Measurements from ENCODE around the gene GET4.
"Not testable (repeated sequence)": the region's sequence is repeated elsewhere in the genome, so short reads cannot be mapped to it uniquely, and the experiment has no call there.

The GET4 gene

DNA sequence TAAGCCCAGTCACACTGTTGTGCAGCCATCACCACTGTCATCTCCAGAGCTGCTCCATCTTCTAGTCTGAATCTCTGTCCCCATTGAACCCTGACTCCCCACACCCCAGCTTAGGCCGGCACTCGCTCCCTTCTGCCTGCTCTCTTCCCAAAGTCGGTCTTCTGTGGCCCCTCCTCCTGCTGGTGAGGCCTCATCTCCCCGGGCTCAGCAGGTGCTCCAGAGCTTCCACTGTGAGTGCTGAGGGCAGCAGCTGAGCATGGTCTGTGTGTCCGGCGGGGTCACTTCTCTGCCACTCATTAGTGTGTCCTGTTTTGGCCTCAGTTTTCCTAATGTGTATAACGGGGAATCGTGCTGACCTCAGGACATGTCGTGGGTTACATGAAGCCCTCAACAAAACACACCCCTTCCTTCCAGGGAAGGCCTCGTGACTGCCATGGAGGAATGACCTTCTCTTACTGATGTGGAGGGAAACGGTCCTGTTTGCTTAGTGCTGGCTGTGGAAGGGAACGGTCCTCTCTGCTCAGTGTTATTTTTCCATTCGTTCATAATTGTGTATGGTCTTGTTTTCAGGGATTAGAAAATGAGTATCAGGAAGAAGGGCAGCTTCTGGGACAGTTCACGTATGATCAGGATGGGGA lies 4.3 kb upstream of the GET4 start:
- no peak for DNase-seq

DNA sequence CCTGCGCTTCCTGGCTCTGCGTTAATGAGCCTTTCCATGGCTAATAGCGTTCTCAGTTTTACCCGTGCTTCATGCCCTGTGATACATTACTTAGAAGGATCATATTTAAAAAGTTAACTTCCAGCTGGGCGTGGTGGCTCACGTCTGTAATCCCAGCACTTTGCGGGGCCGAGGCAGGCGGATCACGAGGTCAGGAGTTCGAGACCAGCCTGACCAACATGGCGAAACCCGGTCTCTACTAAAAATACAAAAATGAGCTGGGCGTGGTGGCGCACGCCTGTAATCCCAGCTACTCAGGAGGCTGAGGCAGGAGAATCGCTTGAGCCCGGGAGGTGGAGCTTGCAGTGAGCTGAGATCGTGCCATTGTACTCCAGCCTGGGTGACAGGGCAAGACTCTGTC lies 3.7 kb upstream of the GET4 start:
- not testable (repeated sequence) for DNase-seq

DNA sequence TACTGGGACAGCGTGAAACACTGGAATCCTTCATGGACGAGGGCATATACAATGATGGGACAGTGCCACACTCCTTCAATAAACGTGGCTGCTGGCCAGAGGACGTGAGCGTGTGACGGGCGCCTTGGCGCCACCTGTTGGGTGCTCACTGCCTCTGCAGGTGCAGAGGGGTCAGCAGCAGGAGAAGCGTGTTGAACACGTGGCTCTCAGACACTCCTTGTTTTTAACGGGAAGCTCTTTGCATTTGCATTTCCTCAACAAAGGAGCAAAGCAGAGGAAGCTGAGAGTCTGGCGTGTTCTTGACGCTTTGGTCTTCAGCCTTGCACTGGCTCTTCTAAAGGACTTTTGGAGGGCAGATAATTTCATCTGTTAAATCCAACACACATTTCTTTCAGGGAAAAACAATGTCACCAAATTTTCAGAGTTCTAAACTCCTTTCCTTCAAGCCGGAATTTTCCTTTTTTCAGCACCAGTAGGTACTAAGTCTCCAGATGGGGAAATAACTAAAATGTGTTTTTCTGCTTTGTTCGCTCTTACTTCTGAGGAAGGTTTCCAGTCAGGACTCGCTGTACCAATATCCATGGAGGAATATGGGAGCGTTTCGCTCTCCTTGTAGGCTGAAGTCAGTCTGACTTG lies 2.9 kb upstream of the GET4 start:
- DNase-seq: peak; percentile 79

DNA sequence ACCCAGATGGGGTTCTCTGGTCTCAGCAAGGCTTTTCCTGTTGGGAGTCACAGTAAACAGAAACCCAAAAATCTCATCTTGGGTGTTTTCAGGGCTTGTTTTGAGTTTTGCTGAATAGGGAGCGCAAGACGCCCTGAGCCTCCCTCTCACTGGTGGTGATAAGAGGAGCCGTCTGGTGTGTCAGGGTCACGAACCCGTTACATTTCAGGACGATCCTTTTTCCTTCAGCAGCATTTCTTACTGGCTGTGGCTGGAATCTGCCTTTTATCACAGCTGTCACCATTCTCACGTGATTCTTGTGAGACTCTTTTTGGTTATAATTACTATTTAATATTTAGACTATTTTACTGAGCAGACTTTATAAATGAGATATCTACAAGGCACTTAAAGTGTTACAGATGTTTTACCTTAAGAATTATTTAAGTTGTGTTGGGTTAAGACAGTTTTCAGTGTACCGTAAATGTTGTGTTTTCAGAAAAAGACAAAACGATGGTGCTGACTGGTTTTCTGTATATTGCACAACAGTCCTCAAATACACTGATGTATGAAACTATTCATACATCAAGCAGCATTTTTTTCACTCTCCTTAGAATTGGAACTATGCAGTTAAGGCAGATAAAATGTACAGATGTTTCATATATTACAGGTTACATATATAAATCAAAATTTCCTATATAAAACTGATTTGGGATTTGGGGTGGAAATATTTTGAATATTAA lies 2.2 kb upstream of the GET4 start:
- DNase-seq: no peak

DNA sequence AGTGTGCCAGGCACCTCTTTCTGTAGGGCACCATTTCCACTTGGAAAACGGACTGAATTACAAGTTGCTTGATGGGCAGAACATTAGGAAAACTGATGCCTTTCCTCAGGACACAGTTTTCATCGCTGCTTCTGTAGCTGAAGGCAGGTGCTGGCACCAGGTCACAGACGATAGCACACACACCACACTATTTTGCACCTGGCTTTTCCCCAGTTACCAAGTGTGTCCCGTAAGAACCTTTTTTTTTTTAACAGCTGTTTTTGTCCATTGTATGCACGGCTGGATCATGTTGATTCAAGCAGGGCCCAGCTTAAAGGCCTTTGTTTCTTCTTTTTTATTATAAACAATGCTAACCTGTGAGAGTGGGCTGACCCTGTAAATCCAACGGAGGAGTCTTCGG lies 1.3 kb upstream of the GET4 start:
- DNase-seq: no peak

DNA sequence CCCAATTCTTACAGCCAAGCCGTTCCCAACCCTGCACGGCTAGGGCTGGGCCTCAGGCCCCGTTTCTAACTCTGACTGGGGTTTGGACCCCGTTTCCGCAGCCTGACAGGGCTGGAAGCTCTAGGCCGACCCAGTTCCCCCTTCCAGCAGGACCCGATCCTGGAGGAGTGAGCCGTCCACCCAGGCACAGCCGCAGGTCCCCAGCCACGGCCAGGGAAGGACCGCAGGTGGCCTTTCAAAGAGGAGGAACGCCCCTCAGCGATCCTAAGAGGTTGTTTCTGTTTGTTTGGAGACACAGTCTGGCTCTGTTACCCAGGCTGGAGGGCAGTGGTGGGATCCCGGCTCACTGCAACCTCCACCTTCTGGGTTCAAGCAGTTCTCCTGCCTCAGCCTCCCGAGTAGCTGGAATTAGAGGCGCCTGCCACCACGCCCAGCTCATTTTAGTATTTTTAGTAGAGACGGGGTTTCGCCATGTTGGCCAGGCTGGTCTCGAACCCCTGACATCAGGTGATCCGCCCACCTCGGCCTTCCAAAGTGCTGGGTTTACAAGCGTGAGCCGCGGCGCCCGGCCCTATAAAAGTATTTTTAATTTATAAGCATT lies 778 bp upstream of the GET4 start:
- no peak for DNase-seq

DNA sequence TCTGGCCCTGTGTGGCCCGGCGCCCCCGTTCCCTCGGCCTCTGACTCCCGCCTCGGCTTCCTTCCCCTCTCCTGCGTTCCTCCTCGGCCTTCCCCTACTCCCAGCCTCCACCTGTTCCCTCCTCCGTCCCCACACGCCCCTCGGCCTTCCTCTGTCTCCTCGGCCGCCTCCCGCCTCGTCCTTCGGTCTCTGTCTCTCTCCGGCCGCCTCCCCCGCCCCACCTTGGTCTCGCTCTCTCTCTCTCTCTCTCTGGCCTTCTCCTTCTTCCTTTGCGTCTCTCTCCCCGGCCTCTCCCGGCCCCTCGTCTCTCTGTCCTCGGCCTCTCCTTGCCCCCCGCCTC lies 588 bp downstream of the GET4 start:
- DNase-seq: no peak

DNA sequence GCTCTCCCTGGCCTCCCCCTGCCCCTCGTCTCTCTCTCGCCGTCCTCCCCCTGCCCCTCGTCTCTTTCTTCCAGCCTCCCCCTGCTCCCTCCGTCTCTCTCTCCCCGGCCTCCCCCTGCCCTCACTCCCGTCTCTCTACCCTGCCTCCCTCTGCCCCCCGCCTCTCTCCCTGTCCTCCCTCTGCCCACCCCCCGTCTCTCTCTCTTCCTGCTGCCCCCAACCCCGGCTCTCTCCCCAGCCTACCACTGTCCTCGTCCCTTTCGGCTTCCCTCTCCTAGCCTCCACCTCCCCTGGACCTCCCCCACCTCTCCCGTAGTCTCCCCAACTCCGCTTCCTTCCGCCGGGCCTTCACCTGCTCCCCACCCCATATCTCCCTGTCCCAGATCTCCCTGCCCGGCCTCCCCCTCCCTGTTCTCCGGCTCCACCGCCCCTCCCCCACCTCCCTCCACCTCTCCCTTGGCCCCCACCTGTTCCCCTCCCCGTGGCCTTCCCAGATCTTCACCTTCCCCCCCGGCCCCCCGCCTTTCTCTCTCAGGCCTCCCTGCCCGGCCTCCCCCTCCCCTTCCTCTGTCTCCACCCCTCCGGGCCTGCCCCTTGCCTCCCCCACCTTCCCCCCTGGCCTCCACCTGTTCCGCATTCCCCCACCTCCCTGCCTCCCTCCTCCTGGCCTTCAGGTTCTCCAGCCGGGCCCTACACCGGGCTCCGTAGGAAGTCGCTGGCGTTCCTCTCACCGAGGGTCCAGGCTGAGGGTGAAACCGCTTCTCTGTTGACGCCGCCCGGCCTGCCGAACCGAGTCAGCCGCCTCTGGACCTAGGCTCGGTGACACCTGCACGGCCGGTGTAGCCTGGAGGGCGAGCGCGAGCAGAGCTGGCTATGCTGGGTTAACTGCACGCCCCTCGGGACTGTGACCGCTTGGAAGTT lies 1.2 kb downstream of the GET4 start:
- DNase-seq: peak; percentile 17

DNA sequence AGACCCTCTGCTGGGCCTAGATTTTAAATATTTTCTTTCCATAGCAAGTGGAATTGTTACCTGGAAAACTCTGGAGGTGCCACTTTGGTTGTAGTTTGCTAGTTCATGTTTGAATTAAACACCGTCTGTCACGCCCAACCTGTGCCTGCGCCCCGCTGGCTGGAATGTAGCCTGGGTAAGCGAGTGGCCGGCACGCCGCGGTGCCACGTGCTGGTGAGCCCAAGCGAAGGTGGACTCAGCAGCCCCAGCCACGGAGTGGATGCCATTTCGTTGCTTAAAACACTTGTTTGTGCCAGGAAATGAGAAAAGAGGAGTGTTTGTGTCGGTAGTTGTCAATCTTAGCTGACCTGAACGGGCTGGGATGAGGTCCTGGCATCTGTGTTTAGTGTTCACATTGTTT lies 2.7 kb downstream of the GET4 start:
- DNase-seq: no peak

DNA sequence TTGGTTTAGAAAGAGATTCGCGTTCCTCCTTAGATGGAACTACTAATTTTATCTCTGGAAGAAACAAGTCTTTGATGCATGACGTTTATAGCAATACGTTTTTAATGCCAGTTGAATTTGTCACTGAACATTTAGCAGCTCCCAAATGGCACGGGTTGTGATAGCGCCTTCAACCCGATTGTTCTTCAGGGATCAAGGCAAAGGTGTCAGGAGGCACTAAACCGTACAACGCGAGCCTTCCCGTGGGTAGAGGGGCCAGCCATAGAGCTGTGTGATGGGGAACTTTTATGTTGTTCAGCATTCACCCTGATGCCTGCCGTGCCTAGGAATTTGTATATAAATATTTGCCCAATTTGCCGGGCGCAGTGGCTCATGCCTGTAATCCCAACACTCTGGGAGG lies 3.4 kb downstream of the GET4 start:
- DNase-seq: no peak

DNA sequence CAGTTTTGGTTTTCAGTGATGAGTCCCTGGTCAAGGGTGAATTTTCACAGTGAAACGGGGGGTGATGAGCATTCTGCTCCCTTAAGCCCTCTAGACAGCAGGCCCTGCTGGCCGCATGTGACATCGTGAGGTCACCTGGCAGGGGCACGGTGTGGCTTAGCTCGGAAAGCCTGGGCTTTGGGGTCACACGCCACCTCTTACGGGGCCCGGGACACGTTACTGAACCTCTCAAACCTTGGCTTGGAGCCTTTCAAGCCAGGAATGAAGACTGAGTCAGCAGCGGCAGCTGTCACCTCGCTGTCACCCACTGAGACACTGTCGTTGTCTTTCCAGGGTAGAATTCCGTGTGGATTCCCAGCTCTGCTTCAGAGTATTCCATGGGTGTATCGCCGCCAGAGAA lies 4.1 kb downstream of the GET4 start:
- no peak for DNase-seq

DNA sequence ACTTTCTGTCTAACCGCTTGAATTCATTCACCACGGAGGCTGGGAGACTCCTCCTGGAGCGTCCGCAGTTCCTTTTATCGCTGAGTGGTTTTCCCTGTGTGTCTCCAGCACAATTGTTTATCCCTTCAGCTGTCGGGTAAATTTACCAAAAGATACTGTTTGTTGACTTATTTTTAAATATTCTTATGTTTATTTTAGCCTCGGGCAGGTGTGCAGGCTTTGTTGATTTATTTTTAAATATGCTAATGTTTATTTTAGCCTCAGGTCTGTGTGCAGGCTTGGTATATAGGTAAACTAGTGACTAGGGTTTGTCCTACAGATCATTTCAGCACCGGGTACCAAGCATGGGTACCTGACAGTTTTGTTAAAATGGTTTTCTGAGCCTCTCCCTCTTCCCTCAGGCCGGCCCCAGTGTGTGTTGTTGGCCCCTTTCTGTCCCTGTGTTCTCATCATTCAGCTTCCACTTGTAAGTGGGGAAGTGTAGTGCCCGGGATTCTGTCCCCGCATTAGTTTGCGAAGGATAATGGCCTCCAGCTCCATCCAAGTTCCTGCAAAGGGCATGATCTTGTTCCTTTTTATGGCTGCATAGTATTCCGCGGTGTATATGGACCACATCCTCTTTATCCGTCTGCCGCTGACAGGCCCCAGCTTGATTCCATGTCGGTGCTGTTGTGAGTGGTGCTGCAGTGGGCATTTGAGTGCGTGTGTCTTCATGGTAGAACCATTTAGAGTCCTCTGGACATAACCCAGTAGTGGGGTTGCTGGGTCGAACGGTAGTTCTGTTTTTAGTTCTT lies 5.3 kb downstream of the GET4 start:
- no peak for DNase-seq

DNA sequence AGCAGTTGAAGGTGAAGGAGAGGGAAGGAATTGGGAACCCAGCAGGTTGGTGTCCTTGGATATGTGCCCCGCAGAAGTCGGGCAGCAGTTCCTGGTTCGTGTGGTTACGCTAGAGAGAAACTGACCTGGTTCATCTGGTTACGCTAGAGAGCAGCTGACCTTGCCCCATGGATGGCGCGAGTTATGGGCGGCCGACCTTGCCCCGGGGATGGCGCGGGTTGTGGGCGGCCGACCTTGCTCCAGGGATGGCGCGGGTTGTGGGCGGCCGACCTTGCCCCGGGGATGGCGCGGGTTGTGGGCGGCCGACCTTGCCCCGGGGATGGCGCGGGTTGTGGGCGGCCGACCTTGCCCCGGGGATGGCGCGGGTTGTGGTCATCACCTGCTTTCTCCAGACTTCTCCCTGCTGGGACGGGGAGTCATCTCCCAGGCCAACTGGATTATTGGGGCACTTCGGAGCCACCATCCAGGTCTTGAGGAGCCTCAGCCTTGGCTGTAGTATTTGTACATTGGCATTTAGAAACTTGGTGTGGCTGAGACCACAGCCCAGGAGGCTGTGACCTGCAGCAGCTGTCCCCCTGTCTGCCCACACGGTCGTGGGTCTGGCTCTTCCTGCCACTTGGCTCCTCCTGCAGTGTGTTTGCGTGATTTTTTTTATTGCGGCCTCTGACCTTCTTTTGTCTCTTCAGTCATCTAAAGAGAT lies 6.1 kb downstream of the GET4 start:
- DNase-seq: no peak

DNA sequence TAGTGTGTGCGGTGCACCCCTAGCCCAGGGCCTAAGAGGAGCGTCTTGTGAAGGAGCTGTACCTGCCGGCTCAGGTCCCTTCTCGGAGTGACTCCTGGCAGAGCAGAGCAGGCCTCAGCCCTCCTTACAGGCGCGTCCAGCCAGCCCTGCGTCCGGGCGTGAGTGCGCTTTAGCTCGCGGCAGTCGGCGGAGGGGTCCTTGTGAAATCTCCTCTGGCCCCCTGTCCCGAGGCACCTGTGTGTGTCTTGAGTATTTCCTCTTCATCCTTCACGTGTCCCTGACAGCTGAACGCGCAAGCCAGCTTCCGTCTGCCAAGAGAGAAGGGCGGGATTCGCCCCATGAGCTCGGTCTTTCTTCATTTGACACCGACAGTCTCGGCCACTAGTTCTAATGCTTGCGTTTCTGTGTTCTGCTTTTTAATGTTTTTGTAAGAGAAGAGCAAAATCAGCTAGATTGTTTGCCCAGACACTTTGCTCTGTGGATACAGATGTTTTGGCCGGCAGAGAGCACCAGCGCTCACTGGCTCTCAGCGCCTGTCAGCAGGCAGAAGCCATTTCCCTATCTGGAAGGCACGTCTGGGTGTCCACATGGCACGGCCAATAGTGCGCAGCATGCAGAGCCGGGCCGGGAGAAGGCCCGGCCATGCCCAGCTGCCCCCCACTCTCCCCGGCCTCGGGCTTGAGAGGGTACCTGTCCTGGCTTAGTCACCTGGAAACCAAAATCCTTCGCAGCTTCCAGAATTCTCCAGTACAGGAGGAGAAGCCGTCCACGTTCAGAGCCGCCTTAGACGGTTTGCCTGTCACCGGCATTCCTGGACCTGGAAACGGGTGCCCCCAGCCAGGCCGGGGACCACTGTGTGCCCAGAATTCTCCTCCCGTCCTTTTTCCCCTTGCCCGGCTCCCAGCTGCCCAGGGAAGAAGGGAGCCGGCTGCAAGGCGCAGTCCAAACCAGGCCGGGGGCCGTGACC lies 7.0 kb downstream of the GET4 start:
- DNase-seq: no peak

DNA sequence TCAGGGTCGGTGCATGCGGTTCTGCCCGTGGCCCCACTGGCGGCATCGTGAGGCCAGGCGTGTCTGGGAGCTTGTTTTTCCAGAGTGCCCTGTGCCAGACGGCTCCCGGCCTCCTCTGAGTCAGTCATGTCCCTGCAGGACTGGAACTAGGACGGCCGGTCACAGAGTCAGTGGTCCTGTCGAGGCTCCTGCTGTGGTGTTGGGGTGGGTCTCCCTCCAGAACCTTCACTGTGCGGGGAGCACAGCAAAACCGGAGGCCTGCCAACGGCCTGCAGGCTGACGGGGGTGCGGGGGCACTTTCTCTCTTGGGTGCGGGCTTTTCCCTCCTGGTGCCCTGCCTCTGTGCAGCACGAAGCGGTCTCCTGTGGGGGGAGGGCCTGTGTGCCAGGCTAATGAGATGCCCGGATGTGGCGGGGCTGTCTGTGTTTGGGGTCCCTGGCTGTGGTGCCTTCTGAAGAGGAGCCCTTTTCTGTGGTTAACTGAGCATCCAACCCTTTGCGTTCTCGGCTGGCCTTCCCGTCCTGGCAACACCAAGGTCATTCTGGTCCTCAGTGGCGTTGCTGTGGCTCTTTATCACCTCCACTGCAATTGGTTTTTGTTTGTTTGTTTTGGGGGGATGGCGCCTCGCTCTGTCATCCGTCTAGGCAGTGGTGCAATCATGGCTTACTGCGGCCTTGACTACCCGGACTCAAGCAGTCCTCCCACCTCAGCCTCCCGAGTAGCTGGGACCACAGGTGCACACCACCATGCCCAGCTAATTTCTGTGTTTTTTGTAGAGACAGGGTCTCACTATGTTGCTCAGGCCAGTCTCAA lies 8.0 kb downstream of the GET4 start:
- no peak for DNase-seq

DNA sequence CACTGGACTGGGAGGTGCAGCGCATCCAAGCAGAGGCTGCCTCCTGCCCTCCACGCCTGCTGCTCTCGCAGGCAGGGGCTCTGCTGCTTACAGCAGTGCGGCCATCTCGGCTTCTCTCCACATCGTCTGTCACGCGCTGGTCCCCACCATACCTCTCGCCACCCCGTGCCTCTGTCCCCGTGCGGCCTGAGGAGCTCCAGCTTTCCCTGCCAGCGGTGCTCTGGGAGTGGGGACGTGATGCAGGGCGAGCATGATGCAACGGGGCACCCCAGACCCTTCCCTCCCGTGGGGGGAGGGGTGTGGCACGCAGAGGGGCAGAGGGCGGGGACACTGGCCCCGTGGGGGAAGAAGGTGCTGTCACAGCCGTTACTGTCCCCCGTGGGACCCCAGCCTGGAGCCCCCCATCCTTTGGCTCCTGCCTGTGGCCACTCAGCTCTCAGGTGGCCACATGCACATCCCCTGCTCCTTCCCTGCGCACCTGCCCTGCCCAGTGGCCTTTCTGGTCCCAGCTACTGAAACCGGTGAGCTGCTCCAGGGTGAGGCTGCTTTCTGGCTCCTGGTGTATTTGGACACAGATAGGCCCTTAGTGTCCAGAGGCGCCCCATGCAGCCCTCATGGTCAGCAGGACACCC lies 9.0 kb downstream of the GET4 start:
- DNase-seq: no peak

DNA sequence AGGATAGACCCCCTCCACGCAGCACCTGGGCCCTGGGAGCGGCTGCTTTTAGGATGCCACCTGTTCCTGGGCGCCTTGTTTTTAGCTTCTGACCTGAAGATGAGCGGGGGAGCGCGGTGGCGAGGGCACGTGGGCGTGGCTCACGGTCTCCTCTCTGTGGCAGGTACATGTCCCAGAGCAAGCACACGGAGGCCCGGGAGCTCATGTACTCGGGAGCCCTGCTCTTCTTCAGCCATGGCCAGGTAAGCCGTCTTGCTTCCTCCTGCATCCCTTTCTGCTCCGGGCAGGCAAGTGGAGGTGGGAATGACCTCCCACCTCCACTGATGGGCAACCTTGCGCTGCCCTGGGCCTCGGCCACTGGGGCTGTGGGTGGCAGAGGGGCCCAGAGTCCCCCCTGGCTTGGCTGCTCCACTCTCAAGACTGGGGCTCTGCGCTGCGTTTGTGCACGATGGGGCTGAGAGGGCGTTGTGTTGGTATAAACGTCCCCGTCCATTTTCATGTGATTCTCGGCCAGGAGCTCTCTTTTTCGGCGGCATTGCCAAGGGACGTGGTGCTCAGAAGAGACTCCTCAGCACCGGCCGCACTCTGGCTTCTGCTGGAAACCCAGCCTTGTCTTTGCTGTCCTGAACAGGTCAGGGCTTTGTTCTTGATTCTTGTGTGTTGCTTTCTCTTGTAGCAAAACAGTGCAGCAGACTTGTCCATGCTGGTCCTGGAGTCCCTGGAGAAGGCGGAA lies 9.7 kb downstream of the GET4 start:
- DNase-seq: no peak
